Activated T-cell treated with anti-CD3 and anti-CD28 coated beads, Interleukin-2, amount 50 U/mL, for 72 hours (primary cell): Measurements from ENCODE around the gene TTC33. TPM values are rescaled to one million over a fixed set of nuclear protein-coding genes. Genes with fewer than 3 reads are reported as not detected.
"Not testable (repeated sequence)": the region's sequence is repeated elsewhere in the genome, so short reads cannot be mapped to it uniquely, and the experiment has no call there.

Experiments
- ATAC-seq, 2 donors: fragments of 150-1000 bp; cut with Tn5 transposase; replicated peaks in 1 of 2; 2 replicates each; pipeline ENCODE4 v1.10.0; 2021; ENCODE audit warnings: moderate library complexity in 2 of 2, mild to moderate bottlenecking in 1 of 2
- DNase-seq, 2 donors: peaks; one replicate each; pipeline ENCODE4 v3.0.0; 2021 to 2022; ENCODE audit warnings: mixed read lengths in 1 of 2
- H3K27ac Mint-ChIP-seq: one replicate; pipeline ENCODE4 v1.8.0; 2022; ENCODE audit warnings: mild to moderate bottlenecking, moderate library complexity, mixed read lengths
- H3K27me3 Mint-ChIP-seq: one replicate; pipeline ENCODE4 v1.8.0; 2022; ENCODE audit warnings: low read depth, mixed read lengths
- H3K36me3 Mint-ChIP-seq, 2 donors: one replicate each; pipeline ENCODE4 v1.8.0; 2022; ENCODE audit warnings: mixed read lengths in 2 of 2, mild to moderate bottlenecking in 1 of 2; ENCODE audit not compliant: insufficient read depth in 2 of 2
- H3K4me1 Mint-ChIP-seq: one replicate; pipeline ENCODE4 v1.8.0; 2022; ENCODE audit warnings: low read depth, mixed read lengths
- H3K4me3 Mint-ChIP-seq, 2 donors: one replicate each; pipeline ENCODE4 v1.8.0; 2022; ENCODE audit warnings: mild to moderate bottlenecking in 2 of 2, mixed read lengths in 2 of 2, moderate library complexity in 2 of 2
- H3K9me3 Mint-ChIP-seq, 2 donors: one replicate each; pipeline ENCODE4 v1.8.0; 2022; ENCODE audit warnings: mixed read lengths in 2 of 2
- total RNA-seq, 2 donors: library from RNA; stranded (reverse); gene quantifications; one replicate each; pipeline ENCODE4 v1.2.3, GENCODE V29; 2022

The TTC33 gene
- total RNA-seq, 2 donors from 2014 or later, result 29.4 to 33.5 TPM

- ATAC-seq (no peak), DNase-seq (no peak)
- Mint-ChIP-seq H3K9me3 (no peaks in the 10 kb centered on the region), H3K4me1 (peaks cover 31% of the 10 kb centered on the region), H3K4me3 (no peak overlapping the region), H3K36me3 (no peaks in the 10 kb centered on the region), H3K27ac (no peak overlapping the region), H3K27me3 (no peaks in the 10 kb centered on the region)
Observed at GRCh38 chr5:40666657-40667056, 89.1 kb downstream of the TTC33 start.

- Mint-ChIP-seq H3K4me3 (no peak overlapping the region), H3K36me3 (no peaks in the 10 kb centered on the region), H3K27me3 (no peaks in the 10 kb centered on the region), H3K9me3 (no peaks in the 10 kb centered on the region), H3K4me1 (peaks cover 27% of the 10 kb centered on the region), H3K27ac (no peak overlapping the region)
- ATAC-seq, result no peak
- no peak for DNase-seq
Observed at GRCh38 chr5:40665635-40666298, 90.0 kb downstream of the TTC33 start.

- Mint-ChIP-seq H3K4me3 (no peak overlapping the region), H3K36me3 (no peaks in the 10 kb centered on the region), H3K4me1 (peaks cover 16% of the 10 kb centered on the region), H3K9me3 (peaks cover 0 to 2% of the 10 kb centered on the region in 2 donors), H3K27ac (no peak overlapping the region), H3K27me3 (no peaks in the 10 kb centered on the region)
- ATAC-seq, result no peak
- DNase-seq, result no peak
Observed at GRCh38 chr5:40660751-40661150, 95.0 kb downstream of the TTC33 start.

- H3K9me3 Mint-ChIP-seq, result peaks cover 0 to 2% of the 10 kb centered on the region in 2 donors
- H3K27me3 Mint-ChIP-seq, result no peaks in the 10 kb centered on the region
- no peak for DNase-seq
- H3K36me3 Mint-ChIP-seq, result no peaks in the 10 kb centered on the region
- H3K27ac Mint-ChIP-seq, result no peak overlapping the region
- no peak for ATAC-seq
- peaks cover 55% of the 10 kb centered on the region for H3K4me1 Mint-ChIP-seq
- H3K4me3 Mint-ChIP-seq, result no peak overlapping the region
Observed at GRCh38 chr5:40656766-40657165, 99.0 kb downstream of the TTC33 start.

GRCh38 chr5:40656091-40656490, 99.7 kb downstream of the TTC33 start:
- not testable (repeated sequence) for ATAC-seq, H3K4me3 Mint-ChIP-seq, H3K9me3 Mint-ChIP-seq, DNase-seq, H3K27ac Mint-ChIP-seq, H3K27me3 Mint-ChIP-seq, H3K36me3 Mint-ChIP-seq
- peaks cover 55% of the 10 kb centered on the region for H3K4me1 Mint-ChIP-seq

GRCh38 chr5:40655138-40655537, 100.6 kb downstream of the TTC33 start:
- Mint-ChIP-seq H3K4me1 (peaks cover 59% of the 10 kb centered on the region), H3K27me3 (no peaks in the 10 kb centered on the region)
- DNase-seq, result no peak

GRCh38 chr5:40654377-40654991, 101.3 kb downstream of the TTC33 start:
- ATAC-seq (peak; percentile 12 to 27), DNase-seq (no peak)
- no peaks in the 10 kb centered on the region for H3K36me3 Mint-ChIP-seq
- peaks cover 0 to 2% of the 10 kb centered on the region in 2 donors for H3K9me3 Mint-ChIP-seq
- peaks cover 66% of the 10 kb centered on the region for H3K4me1 Mint-ChIP-seq
- peak overlapping the region; percentile 98 for H3K27ac Mint-ChIP-seq
- H3K27me3 Mint-ChIP-seq, result no peaks in the 10 kb centered on the region
- peak overlapping the region; percentile 83 to 98 for H3K4me3 Mint-ChIP-seq

More at GRCh38 chr5:40655138-40655537, 100.6 kb downstream of the TTC33 start:
- no peaks in the 10 kb centered on the region for H3K36me3 Mint-ChIP-seq
- peak overlapping the region; percentile 98 for H3K27ac Mint-ChIP-seq
- H3K9me3 Mint-ChIP-seq, result peaks cover 0 to 2% of the 10 kb centered on the region in 2 donors
- peak; percentile 47 to 50 for ATAC-seq
- peak overlapping the region; percentile 83 to 98 for H3K4me3 Mint-ChIP-seq

GRCh38 chr5:40653221-40654022, 102.3 kb downstream of the TTC33 start:
- Mint-ChIP-seq H3K27ac (peak overlapping the region; percentile 98), H3K4me1 (peaks cover 75% of the 10 kb centered on the region), H3K9me3 (peaks cover 0 to 2% of the 10 kb centered on the region in 2 donors), H3K4me3 (peak overlapping the region; percentile 83 to 98), H3K36me3 (no peaks in the 10 kb centered on the region), H3K27me3 (no peaks in the 10 kb centered on the region)
- DNase-seq, result no peak
- peak; percentile 24 to 30 for ATAC-seq

- ATAC-seq (peak; percentile 64 to 70), DNase-seq (peak; percentile 35 to 42)
- Mint-ChIP-seq H3K4me3 (peak overlapping the region; percentile 83 to 98), H3K27me3 (no peaks in the 10 kb centered on the region), H3K4me1 (peaks cover 71% of the 10 kb centered on the region), H3K27ac (peak overlapping the region; percentile 98), H3K36me3 (no peaks in the 10 kb centered on the region), H3K9me3 (peaks cover 0 to under 1% of the 10 kb centered on the region in 2 donors)
Observed at GRCh38 chr5:40652441-40653220, 103.1 kb downstream of the TTC33 start.

- Mint-ChIP-seq H3K36me3 (no peaks in the 10 kb centered on the region), H3K4me3 (no peak overlapping the region), H3K27me3 (no peaks in the 10 kb centered on the region), H3K4me1 (peaks cover 65% of the 10 kb centered on the region), H3K27ac (no peak overlapping the region), H3K9me3 (no peaks in the 10 kb centered on the region)
- ATAC-seq (no peak), DNase-seq (no peak)
Observed at GRCh38 chr5:40651201-40651600, 104.6 kb downstream of the TTC33 start.

GRCh38 chr5:40649463-40650030, 106.2 kb downstream of the TTC33 start:
- peak overlapping the region; percentile 43 for H3K27ac Mint-ChIP-seq
- no peak for DNase-seq
- H3K4me1 Mint-ChIP-seq, result peaks cover 52% of the 10 kb centered on the region
- ATAC-seq, result no peak
- no peaks in the 10 kb centered on the region for H3K27me3 Mint-ChIP-seq
- H3K9me3 Mint-ChIP-seq, result no peaks in the 10 kb centered on the region
- peak overlapping the region in 1 of 2 donors; percentile 62 for H3K4me3 Mint-ChIP-seq
- peaks cover 0 to 2% of the 10 kb centered on the region in 2 donors for H3K36me3 Mint-ChIP-seq

- Mint-ChIP-seq H3K27me3 (no peaks in the 10 kb centered on the region), H3K36me3 (peaks cover 4% of the 10 kb centered on the region in 2 donors), H3K27ac (no peak overlapping the region), H3K4me1 (peaks cover 38% of the 10 kb centered on the region), H3K4me3 (no peak overlapping the region), H3K9me3 (peaks cover 2 to 5% of the 10 kb centered on the region in 2 donors)
- DNase-seq, result no peak
- ATAC-seq, result no peak
Observed at GRCh38 chr5:40648150-40648549, 107.6 kb downstream of the TTC33 start.
